Measurements from ENCODE around the gene STARD8. TPM values are rescaled to one million over a fixed set of nuclear protein-coding genes. Genes with fewer than 3 reads are reported as not detected.
A peak's percentile ranks its signal among the peaks of the same experiment; 100 is the strongest.

Gene STARD8
- total and polyA plus RNA-seq, 10 donors, result 1.9 to 35.2 (median 20.4) TPM

GRCh38 chrX:68757331-68757730 lies 109.9 kb downstream of the STARD8 start:
- intact Hi-C loops (cut with DNase I; ENCODE audit: low total_unique reads), result no loop called here
- no peak for TF ChIP-seq POLR2AphosphoS5 (IDR thresholded peaks at IDR 0.05)
- no peak for TF ChIP-seq CTCF (IDR thresholded peaks at IDR 0.05 in 8 of 11, conservative IDR thresholded peaks at IDR 0.05 in 3 of 11)
- no peak for TF ChIP-seq POLR2A (IDR thresholded peaks at IDR 0.05)
- no peak overlapping the region for H3K4me3 ChIP-seq
- DNase-seq, result peak; percentile 39
- no peaks in the 10 kb centered on the region for H3K4me1 ChIP-seq
- WGBS, 5 donors, result 62 to 97% (median 81%) methylated on average over 4 of the region's 4 CpGs
- H3K27ac ChIP-seq, result peak overlapping the region in 2 of 8 donors; percentile 30 to 31
- no peaks in the 10 kb centered on the region for H3K27me3 ChIP-seq (replicated peaks in 1 of 7)
- no peaks in the 10 kb centered on the region for H3K36me3 ChIP-seq
- no peaks in the 10 kb centered on the region for H3K9me3 ChIP-seq

GRCh38 chrX:68757731-68758130 lies 110.3 kb downstream of the STARD8 start:
- Histone ChIP-seq H3K27ac (no peak overlapping the region), H3K27me3 (replicated peaks in 1 of 7) (no peaks in the 10 kb centered on the region), H3K4me3 (no peak overlapping the region), H3K36me3 (no peaks in the 10 kb centered on the region), H3K4me1 (no peaks in the 10 kb centered on the region), H3K9me3 (no peaks in the 10 kb centered on the region)
- 35 to 75% (median 60%) methylated on average over 2 of the region's 2 CpGs for WGBS, 5 donors
- TF ChIP-seq CTCF (IDR thresholded peaks at IDR 0.05 in 8 of 11, conservative IDR thresholded peaks at IDR 0.05 in 3 of 11) (no peak), POLR2AphosphoS5 (IDR thresholded peaks at IDR 0.05) (no peak), POLR2A (IDR thresholded peaks at IDR 0.05) (no peak)
- intact Hi-C loops (cut with DNase I; ENCODE audit: low total_unique reads), result no loop called here
- no peak for DNase-seq

- intact Hi-C loops (cut with DNase I; ENCODE audit: low total_unique reads), result no loop called here
- Histone ChIP-seq H3K9me3 (no peaks in the 10 kb centered on the region), H3K4me3 (no peak overlapping the region), H3K27ac (no peak overlapping the region), H3K36me3 (no peaks in the 10 kb centered on the region), H3K4me1 (no peaks in the 10 kb centered on the region), H3K27me3 (replicated peaks in 1 of 7) (no peaks in the 10 kb centered on the region)
- 79 to 100% (median 94%) methylated on average over 1 to 2 of the region's 2 CpGs for WGBS, 5 donors
- peak; percentile 56 for DNase-seq
- TF ChIP-seq POLR2A (IDR thresholded peaks at IDR 0.05) (no peak), CTCF (IDR thresholded peaks at IDR 0.05 in 8 of 11, conservative IDR thresholded peaks at IDR 0.05 in 3 of 11) (no peak), POLR2AphosphoS5 (IDR thresholded peaks at IDR 0.05) (no peak)
Measured at GRCh38 chrX:68758671-68759070, 111.2 kb downstream of the STARD8 start.

GRCh38 chrX:68761086-68761485 lies 113.6 kb downstream of the STARD8 start:
- TF ChIP-seq POLR2A (IDR thresholded peaks at IDR 0.05), result no peak
- no peak for TF ChIP-seq POLR2AphosphoS5 (IDR thresholded peaks at IDR 0.05)
- no peak for TF ChIP-seq CTCF (IDR thresholded peaks at IDR 0.05 in 8 of 11, conservative IDR thresholded peaks at IDR 0.05 in 3 of 11)

More at GRCh38 chrX:68761086-68761485, 113.6 kb downstream of the STARD8 start:
- DNase-seq, result no peak
- H3K27me3 ChIP-seq (replicated peaks in 1 of 7), result no peaks in the 10 kb centered on the region
- intact Hi-C loops (cut with DNase I; ENCODE audit: low total_unique reads), result no loop called here
- no peaks in the 10 kb centered on the region for H3K4me1 ChIP-seq
- WGBS, 5 donors, result 64 to 79% (median 71%) methylated on average over 2 of the region's 2 CpGs
- no peak overlapping the region for H3K4me3 ChIP-seq
- no peaks in the 10 kb centered on the region for H3K9me3 ChIP-seq
- H3K27ac ChIP-seq, result no peak overlapping the region
- no peaks in the 10 kb centered on the region for H3K36me3 ChIP-seq
